ENCODE data around the gene NCOA5.

Gene NCOA5

DNA sequence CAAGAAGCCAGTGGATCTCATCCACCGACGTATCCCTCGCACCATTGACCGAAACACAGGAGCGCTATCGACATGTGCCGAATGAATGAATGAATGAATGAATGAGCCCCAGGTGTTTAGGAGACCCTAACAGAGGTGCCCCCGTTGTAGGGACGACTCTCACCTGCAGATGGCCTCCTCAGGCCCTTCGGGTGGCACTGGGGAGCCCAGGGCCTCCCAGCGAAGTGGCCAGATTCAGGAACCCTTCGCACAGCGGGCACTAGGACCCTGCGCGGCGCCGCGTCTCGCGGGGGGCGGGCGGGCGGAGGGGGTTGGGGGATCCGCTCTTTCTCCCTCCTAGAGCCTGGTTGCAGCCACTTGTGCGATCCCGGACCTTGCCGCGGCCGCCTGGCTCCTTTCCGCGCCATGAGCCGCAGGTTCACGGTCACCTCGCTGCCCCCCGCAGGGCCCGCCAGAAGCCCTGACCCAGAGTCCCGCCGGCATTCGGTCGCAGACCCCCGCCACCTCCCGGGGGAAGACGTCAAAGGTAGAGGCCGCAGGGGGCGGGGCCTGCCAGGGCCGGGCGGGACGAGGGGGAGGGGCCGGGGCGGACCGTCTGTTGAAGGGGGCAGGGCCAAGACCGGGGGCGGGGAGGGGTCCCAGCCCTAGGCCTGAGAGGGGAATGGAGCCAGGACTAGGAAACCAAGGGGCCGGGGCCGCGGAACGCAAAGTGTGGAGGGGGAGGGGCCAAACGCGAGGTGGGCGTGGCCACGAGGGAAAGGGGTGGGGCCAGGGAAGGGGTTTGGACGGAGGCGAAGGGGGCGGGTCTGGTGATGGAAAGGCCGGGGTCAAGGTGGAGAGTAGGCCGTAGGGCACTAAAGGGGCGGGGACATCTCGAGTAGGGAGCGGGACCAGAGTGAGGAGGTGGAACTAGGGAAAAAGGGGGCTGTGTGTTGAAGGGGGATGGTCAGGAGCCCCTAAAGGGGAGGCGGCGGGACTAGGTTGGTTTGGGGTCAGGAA is 68.1 kb downstream of the NCOA5 start:
- DNase-seq (ENCODE audit: low read depth), result peak; percentile 92
- H3K4me3 ChIP-seq (ENCODE audit: low read depth, low read length), result peak overlapping the region; percentile 65
- TF ChIP-seq, protein P1, sequence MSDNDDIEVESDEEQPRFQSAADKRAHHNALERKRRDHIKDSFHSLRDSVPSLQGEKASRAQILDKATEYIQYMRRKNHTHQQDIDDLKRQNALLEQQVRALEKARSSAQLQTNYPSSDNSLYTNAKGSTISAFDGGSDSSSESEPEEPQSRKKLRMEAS (IDR thresholded peaks at IDR 0.05; ENCODE audit: low read depth, low read length), result no peak; the same call in 1 of the 2 replicates
- TF ChIP-seq, protein P2, sequence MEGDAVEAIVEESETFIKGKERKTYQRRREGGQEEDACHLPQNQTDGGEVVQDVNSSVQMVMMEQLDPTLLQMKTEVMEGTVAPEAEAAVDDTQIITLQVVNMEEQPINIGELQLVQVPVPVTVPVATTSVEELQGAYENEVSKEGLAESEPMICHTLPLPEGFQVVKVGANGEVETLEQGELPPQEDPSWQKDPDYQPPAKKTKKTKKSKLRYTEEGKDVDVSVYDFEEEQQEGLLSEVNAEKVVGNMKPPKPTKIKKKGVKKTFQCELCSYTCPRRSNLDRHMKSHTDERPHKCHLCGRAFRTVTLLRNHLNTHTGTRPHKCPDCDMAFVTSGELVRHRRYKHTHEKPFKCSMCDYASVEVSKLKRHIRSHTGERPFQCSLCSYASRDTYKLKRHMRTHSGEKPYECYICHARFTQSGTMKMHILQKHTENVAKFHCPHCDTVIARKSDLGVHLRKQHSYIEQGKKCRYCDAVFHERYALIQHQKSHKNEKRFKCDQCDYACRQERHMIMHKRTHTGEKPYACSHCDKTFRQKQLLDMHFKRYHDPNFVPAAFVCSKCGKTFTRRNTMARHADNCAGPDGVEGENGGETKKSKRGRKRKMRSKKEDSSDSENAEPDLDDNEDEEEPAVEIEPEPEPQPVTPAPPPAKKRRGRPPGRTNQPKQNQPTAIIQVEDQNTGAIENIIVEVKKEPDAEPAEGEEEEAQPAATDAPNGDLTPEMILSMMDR (IDR thresholded peaks at IDR 0.05; ENCODE audit: low read depth, low read length), result no peak
- TF ChIP-seq POLR2A (IDR thresholded peaks at IDR 0.05; ENCODE audit: extremely low read depth, insufficient read length) (no peak), MYC (IDR thresholded peaks at IDR 0.05; ENCODE audit: low read depth, low read length) (peak; percentile 47; the same call in 1 of the 2 replicates)

GRCh38 chr20:46020555-46020954 is 69.2 kb downstream of the NCOA5 start:
- TF ChIP-seq POLR2A (IDR thresholded peaks at IDR 0.05; ENCODE audit: extremely low read depth, insufficient read length), result no peak
- TF ChIP-seq, protein P2 (IDR thresholded peaks at IDR 0.05; ENCODE audit: low read depth, low read length), result no peak
- TF ChIP-seq, protein P1 (IDR thresholded peaks at IDR 0.05; ENCODE audit: low read depth, low read length), result no peak
- no peak for TF ChIP-seq MYC (IDR thresholded peaks at IDR 0.05; ENCODE audit: low read depth, low read length)
- H3K4me3 ChIP-seq (ENCODE audit: low read depth, low read length), result peak overlapping the region; percentile 65
- DNase-seq (ENCODE audit: low read depth), result no peak

DNA sequence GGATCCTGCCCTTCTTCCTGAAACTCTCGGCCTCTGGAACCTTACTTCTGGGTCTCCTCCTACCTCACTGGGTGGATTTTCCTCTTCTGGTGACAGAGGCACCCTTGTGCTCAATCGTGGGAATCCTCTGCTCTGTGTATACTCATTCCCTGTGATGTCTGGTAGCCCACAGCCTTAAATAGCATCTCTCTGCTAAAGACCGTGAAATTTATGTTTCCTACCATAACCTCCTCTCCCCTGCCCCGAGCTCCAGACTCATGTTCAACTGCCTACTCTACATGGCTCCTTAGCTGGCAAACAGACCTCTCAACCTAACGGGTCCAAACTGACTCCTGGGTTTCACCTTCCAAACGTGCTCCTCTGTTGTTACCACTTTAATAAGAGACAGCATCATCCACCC is 71.2 kb downstream of the NCOA5 start:
- no peak for DNase-seq (ENCODE audit: low read depth)
- TF ChIP-seq, protein P1 (IDR thresholded peaks at IDR 0.05; ENCODE audit: low read depth, low read length), result no peak
- no peak for TF ChIP-seq MYC (IDR thresholded peaks at IDR 0.05; ENCODE audit: low read depth, low read length)
- TF ChIP-seq, protein P2 (IDR thresholded peaks at IDR 0.05; ENCODE audit: low read depth, low read length), result no peak
- no peak for TF ChIP-seq POLR2A (IDR thresholded peaks at IDR 0.05; ENCODE audit: extremely low read depth, insufficient read length)
- H3K4me3 ChIP-seq (ENCODE audit: low read depth, low read length), result no peak overlapping the region

GRCh38 chr20:46018112-46018511 is 71.7 kb downstream of the NCOA5 start:
- no peak overlapping the region for H3K4me3 ChIP-seq (ENCODE audit: low read depth, low read length)
- DNase-seq (ENCODE audit: low read depth), result no peak
- TF ChIP-seq, protein P1 (IDR thresholded peaks at IDR 0.05; ENCODE audit: low read depth, low read length), result no peak
- TF ChIP-seq, protein P2 (IDR thresholded peaks at IDR 0.05; ENCODE audit: low read depth, low read length), result no peak
- TF ChIP-seq POLR2A (IDR thresholded peaks at IDR 0.05; ENCODE audit: extremely low read depth, insufficient read length), result no peak
- no peak for TF ChIP-seq MYC (IDR thresholded peaks at IDR 0.05; ENCODE audit: low read depth, low read length)

DNA sequence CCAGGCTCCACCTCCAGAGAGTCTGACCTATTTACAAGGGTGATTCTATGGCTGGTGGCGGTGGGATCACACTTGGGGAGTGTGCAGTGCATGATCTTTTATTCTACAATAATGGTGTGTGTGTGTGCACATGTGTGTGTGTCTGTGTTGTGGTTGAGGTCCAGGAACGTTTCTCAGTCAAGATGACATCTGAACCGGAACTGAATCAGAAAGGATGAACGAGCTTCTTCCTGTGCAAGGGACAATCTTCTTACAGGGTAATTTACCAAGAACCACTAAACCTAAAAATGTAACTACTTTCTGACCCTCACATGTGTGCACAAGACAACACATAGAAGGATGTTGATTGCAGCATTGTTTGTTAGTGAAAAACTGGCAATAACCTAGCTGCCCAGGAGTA is 72.5 kb downstream of the NCOA5 start:
- no peak for DNase-seq (ENCODE audit: low read depth)
- no peak overlapping the region for H3K4me3 ChIP-seq (ENCODE audit: low read depth, low read length)
- TF ChIP-seq, protein P1 (IDR thresholded peaks at IDR 0.05; ENCODE audit: low read depth, low read length), result no peak
- TF ChIP-seq POLR2A (IDR thresholded peaks at IDR 0.05; ENCODE audit: extremely low read depth, insufficient read length), result no peak
- TF ChIP-seq, protein P2 (IDR thresholded peaks at IDR 0.05; ENCODE audit: low read depth, low read length), result no peak
- TF ChIP-seq MYC (IDR thresholded peaks at IDR 0.05; ENCODE audit: low read depth, low read length), result no peak
